SK-N-MC (cell line): ENCODE measurements around the gene PPP1R12C.

ENCODE experiments used
- EZH2 ChIP-seq: fragments of 200-600 bp; sonication (generic); IDR thresholded peaks from one replicate; pipeline ENCODE4 v1.6.1; 2017; ENCODE audit warnings: antibody characterized with exemption
- FOXP2 ChIP-seq: optimal IDR thresholded peaks from 2 replicates; pipeline ENCODE3; 2011; ENCODE audit warnings: mild to moderate bottlenecking, moderate library complexity; ENCODE audit not compliant: insufficient read depth; ENCODE audit errors: extremely low read length, control extremely low read depth
- POLR2AphosphoS5 ChIP-seq: IDR thresholded peaks from 2 replicates; pipeline ENCODE4 v1.6.1; 2012; ENCODE audit warnings: mild to moderate bottlenecking, low read depth, low read length, borderline replicate concordance

GRCh38 chr19:55149078-55150003, 31.9 kb upstream of the PPP1R12C start, which contains the start of gene TNNT1:
- TF ChIP-seq EZH2 (no peak), POLR2AphosphoS5 (no peak), FOXP2 (no peak)
